Stomach smooth muscle (tissue), 2 donors: ENCODE data around the gene BPIFA2.

Experiments
- H3K27ac ChIP-seq: one replicate; pipeline ENCODE4 v1.7.0; 2013; ENCODE audit warnings: mild to moderate bottlenecking, low read length, inconsistent platforms
- H3K27me3 ChIP-seq, 2 donors: one replicate each; pipeline ENCODE4 v1.7.0; 2013; ENCODE audit warnings: low read length in 2 of 2; ENCODE audit not compliant: insufficient read depth in 2 of 2, control insufficient read depth in 1 of 2
- H3K36me3 ChIP-seq, 2 donors: one replicate each; pipeline ENCODE4 v1.7.0; 2013; ENCODE audit warnings: low read length in 2 of 2; ENCODE audit not compliant: control insufficient read depth in 2 of 2, insufficient read depth in 2 of 2
- H3K4me1 ChIP-seq: one replicate; pipeline ENCODE4 v1.7.0; 2013; ENCODE audit warnings: low read length; ENCODE audit not compliant: control insufficient read depth, insufficient read depth
- H3K4me3 ChIP-seq, 2 donors: one replicate each; pipeline ENCODE4 v1.7.0; 2013; ENCODE audit warnings: low read length in 2 of 2
- H3K9ac ChIP-seq, 2 donors: one replicate each; pipeline ENCODE4 v1.7.0; 2013; ENCODE audit warnings: low read length in 2 of 2, mild to moderate bottlenecking in 1 of 2
- H3K9me3 ChIP-seq, 2 donors: one replicate each; pipeline ENCODE4 v1.7.0; 2013; ENCODE audit warnings: low read length in 2 of 2; ENCODE audit not compliant: control insufficient read depth in 2 of 2
- donor health status: healthy.
- donor health status: Pancreatic carcinoma.

Gene BPIFA2

DNA sequence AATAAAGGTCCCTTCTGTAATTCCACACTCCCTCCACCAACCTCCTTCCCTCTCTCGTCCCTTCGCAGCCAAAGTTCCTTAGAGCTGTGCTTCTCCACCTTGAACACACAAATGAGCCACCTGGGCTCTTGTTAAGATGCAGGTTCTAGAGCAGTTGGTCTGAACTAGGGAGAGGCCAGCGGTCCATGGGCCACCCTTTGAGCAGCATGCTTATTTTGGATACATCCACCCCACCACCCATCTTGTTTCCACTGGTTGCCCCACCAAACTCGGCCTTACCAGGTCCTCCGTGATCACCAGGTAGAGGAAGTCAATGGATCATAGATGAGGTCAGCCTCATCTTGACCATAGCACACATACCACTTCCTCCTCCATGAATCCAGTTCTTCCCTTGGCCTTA is 7.3 kb upstream of the BPIFA2 start:
- no peak overlapping the region for H3K9ac ChIP-seq
- no peak overlapping the region for H3K4me3 ChIP-seq
- H3K4me1 ChIP-seq = no peaks in the 10 kb centered on the region
- no peaks in the 10 kb centered on the region for H3K27me3 ChIP-seq
- H3K36me3 ChIP-seq = no peaks in the 10 kb centered on the region
- H3K9me3 ChIP-seq = peaks cover 0 to 4% of the 10 kb centered on the region in 2 donors
- H3K27ac ChIP-seq = no peak overlapping the region

DNA sequence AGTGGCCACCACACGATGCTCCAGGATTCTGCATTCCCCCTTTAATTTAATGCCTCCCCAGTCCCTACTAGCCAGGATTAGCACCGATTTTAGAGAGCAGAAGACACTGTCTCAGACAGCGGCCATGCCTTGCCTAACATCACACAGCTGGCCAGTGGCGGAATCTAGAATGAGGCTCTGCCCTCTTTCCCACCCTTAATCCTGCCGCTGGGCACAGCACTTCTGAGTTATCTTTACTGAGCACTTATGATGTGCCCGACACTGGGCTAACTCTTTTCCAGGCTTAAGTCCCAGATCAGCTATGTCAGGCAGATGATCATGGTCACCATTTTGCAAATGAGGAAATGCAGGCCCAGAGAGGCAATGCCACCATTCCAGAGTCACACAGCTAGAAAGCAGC is 5.6 kb upstream of the BPIFA2 start:
- Histone ChIP-seq H3K9ac (no peak overlapping the region), H3K27ac (no peak overlapping the region), H3K4me1 (no peaks in the 10 kb centered on the region), H3K36me3 (no peaks in the 10 kb centered on the region), H3K9me3 (no peaks in the 10 kb centered on the region), H3K27me3 (peaks cover 0 to 4% of the 10 kb centered on the region in 2 donors), H3K4me3 (no peak overlapping the region)

DNA sequence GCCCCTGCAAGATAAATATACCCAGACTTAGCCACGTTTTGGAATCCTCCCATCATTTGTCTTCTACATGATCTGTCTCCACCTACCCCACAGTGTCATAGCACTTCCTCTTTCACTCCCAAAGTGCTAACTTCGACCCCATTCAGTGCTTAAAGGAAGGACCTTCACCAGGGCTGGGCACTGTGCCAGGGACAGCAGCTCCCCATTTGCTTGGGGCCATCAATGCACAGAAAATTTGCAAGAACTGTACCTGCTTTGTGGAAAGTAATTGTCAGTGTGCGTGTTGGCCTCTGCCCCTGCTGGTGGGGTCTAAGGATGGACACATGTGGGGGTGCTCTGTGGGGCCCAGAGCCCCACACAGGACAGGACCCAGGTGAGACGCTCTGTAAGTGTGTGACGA is 5.2 kb upstream of the BPIFA2 start:
- peaks cover 0 to 4% of the 10 kb centered on the region in 2 donors for H3K27me3 ChIP-seq
- H3K27ac ChIP-seq = no peak overlapping the region
- H3K9me3 ChIP-seq = no peaks in the 10 kb centered on the region

DNA sequence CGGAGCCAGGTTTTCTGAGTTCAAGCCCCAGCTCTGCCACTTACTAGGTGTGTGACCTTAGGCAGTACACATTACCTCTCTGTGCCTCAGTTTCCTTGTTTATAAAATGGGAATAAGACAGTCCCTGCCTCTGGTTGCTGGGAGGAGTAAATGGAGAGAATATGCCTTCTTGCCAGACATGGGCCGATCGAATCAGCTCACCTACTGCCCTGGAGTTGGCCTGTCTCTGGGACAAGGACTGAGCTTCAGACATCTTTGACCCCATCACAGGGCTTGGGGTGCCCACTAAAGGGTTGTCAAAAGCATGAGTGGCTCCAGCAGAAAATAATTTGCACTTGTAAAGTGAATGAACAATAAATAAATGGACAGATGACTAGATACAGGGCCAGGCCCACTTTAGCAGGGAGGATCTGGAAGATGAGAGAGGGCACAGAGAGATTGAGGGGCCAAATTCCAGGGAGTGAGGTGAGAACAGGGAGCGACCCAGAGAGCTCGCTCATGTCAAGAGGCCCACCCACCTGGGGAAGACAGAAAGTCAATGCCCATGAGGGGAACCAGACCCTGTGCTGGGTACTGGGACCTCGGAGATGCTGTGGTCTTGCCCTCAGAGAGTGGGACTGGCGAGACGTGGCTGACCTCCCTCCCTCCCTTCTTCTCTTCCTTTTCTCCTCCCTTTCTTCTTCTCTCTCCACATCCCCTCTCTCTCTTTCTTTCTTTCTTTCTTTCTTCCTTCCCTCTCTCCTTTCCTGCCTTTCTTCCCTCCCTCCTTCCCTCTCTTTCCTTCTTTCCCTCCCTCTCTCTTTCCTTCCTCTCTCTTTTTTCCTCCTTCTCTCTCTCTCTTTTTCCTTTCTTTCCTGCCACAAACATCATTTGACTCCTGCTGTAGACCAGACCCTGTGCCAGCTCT is 3.9 kb upstream of the BPIFA2 start:
- Histone ChIP-seq H3K4me3 (no peak overlapping the region), H3K9ac (no peak overlapping the region), H3K27me3 (peaks cover 0 to 4% of the 10 kb centered on the region in 2 donors), H3K36me3 (no peaks in the 10 kb centered on the region), H3K9me3 (peaks cover 3 to 4% of the 10 kb centered on the region in 2 donors), H3K4me1 (no peaks in the 10 kb centered on the region), H3K27ac (no peak overlapping the region)

More for the DNA sequence above, 5.2 kb upstream of the BPIFA2 start:
- Histone ChIP-seq H3K4me1 (no peaks in the 10 kb centered on the region), H3K36me3 (no peaks in the 10 kb centered on the region), H3K4me3 (no peak overlapping the region), H3K9ac (no peak overlapping the region)

DNA sequence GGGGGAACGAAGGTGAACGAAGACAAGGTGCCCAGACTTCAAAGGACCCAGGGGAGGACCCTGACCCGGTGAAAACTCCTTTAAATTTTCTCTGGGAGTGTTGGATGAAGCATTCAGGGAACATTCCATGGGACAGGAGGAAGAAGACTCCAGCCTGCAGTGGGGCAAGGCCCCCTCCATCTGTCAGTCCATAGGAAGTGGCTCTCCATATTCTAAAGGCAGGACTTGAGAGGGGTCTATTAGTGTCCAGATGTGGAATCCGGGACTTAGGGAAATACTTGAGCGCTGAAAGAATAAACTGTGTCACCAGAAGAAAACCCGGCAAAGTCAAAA is 3.2 kb upstream of the BPIFA2 start:
- Histone ChIP-seq H3K27ac (no peak overlapping the region), H3K9me3 (peaks cover 3 to 6% of the 10 kb centered on the region in 2 donors), H3K36me3 (no peaks in the 10 kb centered on the region), H3K27me3 (peaks cover 0 to 4% of the 10 kb centered on the region in 2 donors), H3K4me3 (no peak overlapping the region), H3K9ac (no peak overlapping the region), H3K4me1 (no peaks in the 10 kb centered on the region)

DNA sequence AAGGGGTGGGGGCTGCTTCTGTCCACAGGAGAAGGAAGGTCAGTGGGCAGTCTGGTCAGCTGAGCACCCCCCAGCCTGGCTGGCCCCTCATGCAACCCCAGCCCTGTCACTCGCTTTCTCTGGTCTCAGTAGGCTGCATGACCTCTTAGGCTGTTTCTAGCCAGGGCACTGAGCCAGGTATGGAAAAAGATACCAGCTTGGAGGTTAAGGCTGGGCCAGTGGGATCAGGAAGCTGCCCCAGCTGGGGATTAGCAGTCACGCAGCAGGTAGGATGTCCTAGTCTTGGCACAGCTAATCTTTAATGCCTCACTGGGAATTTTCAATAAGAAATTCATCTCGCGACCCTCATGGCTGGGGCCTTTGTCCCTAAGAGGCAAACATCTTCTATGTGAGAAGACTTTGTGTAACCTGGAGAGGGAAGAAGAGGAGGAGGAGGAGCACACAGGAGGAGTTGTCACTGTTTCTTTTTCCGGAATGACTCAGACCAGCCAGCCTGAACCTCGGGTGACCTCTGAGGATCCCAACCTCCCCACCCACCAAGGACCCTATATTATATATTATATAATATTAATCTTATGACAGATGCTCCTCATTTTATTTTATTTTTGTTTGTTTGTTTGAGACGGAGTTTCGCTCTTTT is 2.4 kb upstream of the BPIFA2 start:
- Histone ChIP-seq H3K27ac (no peak overlapping the region), H3K4me1 (no peaks in the 10 kb centered on the region), H3K27me3 (peaks cover 0 to 4% of the 10 kb centered on the region in 2 donors), H3K9ac (no peak overlapping the region), H3K36me3 (no peaks in the 10 kb centered on the region), H3K4me3 (no peak overlapping the region), H3K9me3 (peaks cover 3 to 6% of the 10 kb centered on the region in 2 donors)

DNA sequence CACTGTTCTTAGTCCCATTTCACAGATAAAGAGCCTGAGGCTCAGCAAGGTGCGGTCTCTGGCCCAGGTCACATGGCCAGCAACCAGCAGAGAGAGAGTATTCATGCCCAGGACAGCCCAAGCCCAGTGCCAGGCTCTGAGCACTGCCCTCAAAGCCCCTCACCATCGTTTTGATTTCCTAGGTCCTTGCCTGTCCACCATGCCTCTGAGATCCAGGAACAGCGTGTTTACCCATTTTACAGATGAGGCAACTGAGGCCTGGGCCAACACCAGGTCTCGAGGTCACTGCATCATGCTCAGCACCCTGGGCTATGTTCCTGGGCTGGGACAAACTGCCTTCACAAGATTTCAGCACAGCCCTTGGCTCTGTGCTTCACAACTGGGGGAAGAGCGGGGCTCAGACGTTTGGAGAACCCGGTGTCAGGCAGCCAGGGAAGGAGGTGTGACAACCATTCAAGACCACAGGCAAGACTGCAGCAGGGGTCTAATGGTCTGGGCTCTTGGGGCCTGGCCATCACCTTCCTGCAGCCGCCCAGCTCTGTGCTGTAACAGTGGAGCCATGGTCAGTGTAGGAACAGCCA is 1.3 kb upstream of the BPIFA2 start:
- Histone ChIP-seq H3K4me3 (no peak overlapping the region), H3K9me3 (peaks cover 3 to 6% of the 10 kb centered on the region in 2 donors), H3K36me3 (no peaks in the 10 kb centered on the region), H3K9ac (no peak overlapping the region), H3K4me1 (no peaks in the 10 kb centered on the region), H3K27ac (no peak overlapping the region), H3K27me3 (peaks cover 0 to 4% of the 10 kb centered on the region in 2 donors)

DNA sequence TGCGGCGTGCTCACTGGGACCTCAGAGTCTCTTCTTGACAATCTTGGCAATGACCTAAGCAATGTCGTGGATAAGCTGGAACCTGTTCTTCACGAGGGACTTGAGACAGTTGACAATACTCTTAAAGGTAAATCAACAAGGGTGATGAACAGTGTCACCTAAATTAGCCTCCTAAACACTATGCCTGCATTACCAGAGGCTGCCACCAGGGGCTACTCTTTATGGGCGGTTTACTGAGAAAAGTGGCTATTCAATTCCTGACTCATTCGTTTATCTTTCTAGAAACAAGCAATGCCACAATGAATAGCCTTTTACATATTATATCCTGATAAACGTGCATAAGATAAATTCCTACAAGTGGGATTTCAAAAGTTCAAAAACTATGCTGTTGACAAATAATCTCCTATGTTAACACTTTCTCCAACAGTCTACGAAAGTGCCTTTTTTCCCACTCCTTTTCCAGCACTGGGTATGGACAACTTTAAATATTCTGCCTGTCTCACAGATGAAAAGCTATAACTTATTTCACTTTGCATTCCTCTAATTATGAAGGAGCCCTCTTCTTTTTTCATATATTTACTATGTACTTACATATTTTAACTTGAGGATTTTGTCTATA is 1.3 kb downstream of the BPIFA2 start:
- no peak overlapping the region for H3K27ac ChIP-seq

DNA sequence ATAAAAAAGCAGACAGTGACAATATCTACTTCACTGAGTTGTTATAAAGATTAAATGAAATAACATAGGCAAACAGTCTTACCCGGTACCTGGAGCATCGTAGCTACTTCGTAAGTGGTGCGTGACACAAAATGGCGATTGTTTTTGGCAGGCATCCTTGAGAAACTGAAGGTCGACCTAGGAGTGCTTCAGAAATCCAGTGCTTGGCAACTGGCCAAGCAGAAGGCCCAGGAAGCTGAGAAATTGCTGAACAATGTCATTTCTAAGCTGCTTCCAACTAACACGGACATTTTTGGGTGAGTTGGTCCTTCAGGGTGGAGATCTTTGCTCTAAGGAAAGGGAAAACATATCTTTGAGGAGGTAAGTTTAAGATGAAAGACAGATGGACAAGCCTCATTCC is 4.8 kb downstream of the BPIFA2 start:
- no peak overlapping the region for H3K27ac ChIP-seq
- no peak overlapping the region for H3K9ac ChIP-seq
- no peak overlapping the region for H3K4me3 ChIP-seq
- no peaks in the 10 kb centered on the region for H3K4me1 ChIP-seq
- peaks cover 3 to 6% of the 10 kb centered on the region in 2 donors for H3K9me3 ChIP-seq
- no peaks in the 10 kb centered on the region for H3K27me3 ChIP-seq
- no peaks in the 10 kb centered on the region for H3K36me3 ChIP-seq

More for the DNA sequence above, 1.3 kb downstream of the BPIFA2 start:
- Histone ChIP-seq H3K27me3 (peaks cover 0 to 4% of the 10 kb centered on the region in 2 donors), H3K36me3 (no peaks in the 10 kb centered on the region), H3K9ac (no peak overlapping the region), H3K4me3 (no peak overlapping the region), H3K4me1 (no peaks in the 10 kb centered on the region), H3K9me3 (peaks cover 3 to 6% of the 10 kb centered on the region in 2 donors)

DNA sequence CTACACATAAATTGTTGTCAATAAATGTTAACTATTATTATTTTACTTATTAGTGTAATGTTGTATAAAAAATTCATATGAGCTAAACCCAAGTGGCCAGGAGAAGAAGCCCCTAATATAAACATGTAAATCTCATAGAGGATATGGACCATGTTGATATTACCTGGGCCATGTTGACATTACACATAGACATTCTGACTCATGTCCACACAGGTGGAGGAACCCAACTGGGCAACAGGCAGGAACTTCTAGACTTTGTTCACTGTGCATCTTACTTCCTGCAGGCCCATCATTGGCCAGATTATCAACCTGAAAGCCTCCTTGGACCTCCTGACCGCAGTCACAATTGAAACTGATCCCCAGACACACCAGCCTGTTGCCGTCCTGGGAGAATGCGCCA is 7.2 kb downstream of the BPIFA2 start:
- Histone ChIP-seq H3K27ac (no peak overlapping the region), H3K4me1 (no peaks in the 10 kb centered on the region), H3K9me3 (no peaks in the 10 kb centered on the region), H3K36me3 (no peaks in the 10 kb centered on the region), H3K9ac (no peak overlapping the region), H3K4me3 (no peak overlapping the region), H3K27me3 (no peaks in the 10 kb centered on the region)
